Uterus (tissue), 4 donors: ENCODE data around the gene FAM174B. TPM values are rescaled to one million over a fixed set of nuclear protein-coding genes. Genes with fewer than 3 reads are reported as not detected.

Experiments used
- DNase-seq, 2 donors: peaks; one replicate each; pipeline ENCODE4 v3.0.0-alpha.2; 2019 to 2020
- H3K27ac ChIP-seq, 2 donors: fragments of 200-600 bp; sonication (generic); 1 replicate in 1 of 2; 2 replicates in 1 of 2; pipeline ENCODE4 v1.5.1; 2016 to 2018
- H3K27me3 ChIP-seq, 2 donors: fragments of 200-600 bp; sonication (generic); one replicate each; pipeline ENCODE4 v1.5.1; 2018 to 2019; ENCODE audit warnings: control low read depth in 1 of 2
- H3K36me3 ChIP-seq, 2 donors: fragments of 200-600 bp; sonication (generic); one replicate each; pipeline ENCODE4 v1.5.1; 2019; ENCODE audit warnings: control low read depth in 1 of 2
- H3K4me1 ChIP-seq, 2 donors: fragments of 200-600 bp; sonication (generic); one replicate each; pipeline ENCODE4 v1.5.1; 2018 to 2019; ENCODE audit warnings: control low read depth in 1 of 2
- H3K4me3 ChIP-seq, 2 donors: fragments of 200-600 bp; sonication (generic); 1 replicate in 1 of 2; 2 replicates in 1 of 2; pipeline ENCODE4 v1.5.1; 2018 to 2019; ENCODE audit warnings: mild to moderate bottlenecking in 1 of 2
- H3K9me3 ChIP-seq, 2 donors: fragments of 200-600 bp; sonication (generic); one replicate each; pipeline ENCODE4 v1.5.1; 2019; ENCODE audit warnings: control low read depth in 1 of 2
- POLR2A ChIP-seq, 2 donors: fragments of 450-650 bp; IDR thresholded peaks; one replicate each; pipeline ENCODE4 v1.6.1; 2016; ENCODE audit warnings: antibody characterized with exemption in 2 of 2, mild to moderate bottlenecking in 1 of 2, moderate library complexity in 1 of 2
- intact Hi-C: fragments of 100-400 bp; cut with DNase I; formaldehyde crosslinking; loops from one replicate; pipeline ENCODE4 v1.15.1; 2023; ENCODE audit warnings: low total_unique reads
- total RNA-seq, 4 donors: library from RNA; depleted of rRNA in 3 of 4; stranded (reverse); fragments of >200 nt in 3 of 4; gene quantifications; one replicate each; pipeline versions ENCODE4 v1.1.0 to v1.2.4, GENCODE V29; 2014 to 2023
- TF ChIP-seq, protein P1 (sequence below), 4 experiments: fragments of 200-600 bp in 2 of 4; fragments of 450-650 bp in 2 of 4; sonication (generic) in 2 of 4; IDR thresholded peaks; one replicate each; pipeline ENCODE4 v1.5.1; 2016 to 2019; ENCODE audit warnings: antibody characterized with exemption in 4 of 4, mild to moderate bottlenecking in 2 of 4, moderate library complexity in 1 of 4
- donor health status: DM: yes; HTN: yes; CAD: no.

The FAM174B gene
- total RNA-seq, 4 donors from 2014 or later: 0.51 to 41.8 (median 5.5) TPM

DNA sequence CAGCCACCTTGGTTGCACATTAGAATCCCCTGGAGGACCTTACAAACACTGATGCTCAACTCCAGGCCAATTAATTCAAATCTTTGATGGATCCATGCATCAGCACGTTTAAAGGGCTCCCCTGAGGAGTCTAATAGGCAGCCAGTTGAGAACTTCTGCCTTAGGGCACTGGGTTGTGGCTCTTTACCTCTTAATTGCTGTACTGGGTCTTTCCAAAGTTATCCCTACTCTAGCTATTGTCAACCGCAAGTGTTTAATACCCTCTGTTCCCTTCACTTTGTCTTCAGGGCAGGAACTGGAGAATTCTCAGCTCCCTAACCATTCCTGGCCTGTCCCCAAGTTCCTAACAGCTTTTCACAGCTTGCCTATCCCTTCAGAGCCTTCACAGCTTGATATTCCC, 15.0 kb upstream of the FAM174B start:
- intact Hi-C loops: no loop called here
- Histone ChIP-seq H3K36me3 (no peaks in the 10 kb centered on the region), H3K4me3 (no peak overlapping the region), H3K4me1 (no peaks in the 10 kb centered on the region), H3K9me3 (no peaks in the 10 kb centered on the region), H3K27ac (no peak overlapping the region), H3K27me3 (no peaks in the 10 kb centered on the region)
- TF ChIP-seq POLR2A (IDR thresholded peaks at IDR 0.05): no peak
- TF ChIP-seq, protein P1, sequence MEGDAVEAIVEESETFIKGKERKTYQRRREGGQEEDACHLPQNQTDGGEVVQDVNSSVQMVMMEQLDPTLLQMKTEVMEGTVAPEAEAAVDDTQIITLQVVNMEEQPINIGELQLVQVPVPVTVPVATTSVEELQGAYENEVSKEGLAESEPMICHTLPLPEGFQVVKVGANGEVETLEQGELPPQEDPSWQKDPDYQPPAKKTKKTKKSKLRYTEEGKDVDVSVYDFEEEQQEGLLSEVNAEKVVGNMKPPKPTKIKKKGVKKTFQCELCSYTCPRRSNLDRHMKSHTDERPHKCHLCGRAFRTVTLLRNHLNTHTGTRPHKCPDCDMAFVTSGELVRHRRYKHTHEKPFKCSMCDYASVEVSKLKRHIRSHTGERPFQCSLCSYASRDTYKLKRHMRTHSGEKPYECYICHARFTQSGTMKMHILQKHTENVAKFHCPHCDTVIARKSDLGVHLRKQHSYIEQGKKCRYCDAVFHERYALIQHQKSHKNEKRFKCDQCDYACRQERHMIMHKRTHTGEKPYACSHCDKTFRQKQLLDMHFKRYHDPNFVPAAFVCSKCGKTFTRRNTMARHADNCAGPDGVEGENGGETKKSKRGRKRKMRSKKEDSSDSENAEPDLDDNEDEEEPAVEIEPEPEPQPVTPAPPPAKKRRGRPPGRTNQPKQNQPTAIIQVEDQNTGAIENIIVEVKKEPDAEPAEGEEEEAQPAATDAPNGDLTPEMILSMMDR (IDR thresholded peaks at IDR 0.05): no peak
- no peak for DNase-seq

DNA sequence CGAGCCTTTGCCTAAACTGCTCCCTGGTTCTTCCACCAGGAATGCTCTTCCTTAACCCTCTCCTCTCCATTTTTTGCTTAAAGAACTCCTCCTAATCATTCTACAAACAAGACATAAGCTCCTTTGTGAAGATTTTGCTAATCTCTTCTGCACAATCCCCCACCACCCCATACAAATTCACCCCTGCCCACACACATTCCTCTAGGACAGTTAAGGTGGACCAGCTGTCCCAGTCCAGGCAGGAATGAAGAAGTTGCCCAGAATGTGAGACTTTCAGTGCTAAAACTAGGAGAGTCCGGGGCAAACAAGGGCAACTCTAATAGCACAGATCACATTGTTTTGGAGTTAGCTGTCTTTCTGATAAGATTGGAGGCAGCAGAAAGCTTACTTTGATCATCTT, 13.9 kb upstream of the FAM174B start:
- Histone ChIP-seq H3K4me3 (no peak overlapping the region), H3K27ac (no peak overlapping the region)
- intact Hi-C loops: no loop called here

DNA sequence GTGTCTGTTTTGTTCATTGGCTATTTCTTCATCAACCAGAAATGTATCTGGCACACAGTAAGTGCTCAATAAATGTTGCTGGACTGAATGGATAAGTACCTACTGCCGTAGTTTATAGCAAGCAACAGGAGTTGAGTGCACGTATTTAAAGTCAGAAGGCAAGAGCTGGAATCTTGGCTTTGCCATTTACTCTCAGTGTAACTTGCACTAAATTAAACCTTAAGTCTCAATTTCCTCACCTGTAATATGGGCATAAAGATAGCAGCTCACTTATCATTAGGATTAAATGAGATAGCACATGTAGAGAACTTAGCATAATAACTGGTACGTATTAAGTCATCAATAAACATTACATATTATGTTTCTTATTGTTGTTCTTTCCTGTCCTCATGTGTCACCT, 13.0 kb upstream of the FAM174B start:
- no peaks in the 10 kb centered on the region for H3K4me1 ChIP-seq
- no peak for DNase-seq
- TF ChIP-seq, protein P1 (IDR thresholded peaks at IDR 0.05): no peak
- no peak for TF ChIP-seq POLR2A (IDR thresholded peaks at IDR 0.05)
- H3K4me3 ChIP-seq: no peak overlapping the region
- no peak overlapping the region for H3K27ac ChIP-seq
- no peaks in the 10 kb centered on the region for H3K27me3 ChIP-seq
- no peaks in the 10 kb centered on the region for H3K36me3 ChIP-seq
- no peaks in the 10 kb centered on the region for H3K9me3 ChIP-seq
- intact Hi-C loops: no loop called here

More for the DNA sequence above, 13.9 kb upstream of the FAM174B start:
- H3K9me3 ChIP-seq: no peaks in the 10 kb centered on the region
- DNase-seq: no peak
- H3K36me3 ChIP-seq: no peaks in the 10 kb centered on the region
- no peaks in the 10 kb centered on the region for H3K4me1 ChIP-seq
- H3K27me3 ChIP-seq: no peaks in the 10 kb centered on the region
- TF ChIP-seq, protein P1 (IDR thresholded peaks at IDR 0.05): no peak
- no peak for TF ChIP-seq POLR2A (IDR thresholded peaks at IDR 0.05)

DNA sequence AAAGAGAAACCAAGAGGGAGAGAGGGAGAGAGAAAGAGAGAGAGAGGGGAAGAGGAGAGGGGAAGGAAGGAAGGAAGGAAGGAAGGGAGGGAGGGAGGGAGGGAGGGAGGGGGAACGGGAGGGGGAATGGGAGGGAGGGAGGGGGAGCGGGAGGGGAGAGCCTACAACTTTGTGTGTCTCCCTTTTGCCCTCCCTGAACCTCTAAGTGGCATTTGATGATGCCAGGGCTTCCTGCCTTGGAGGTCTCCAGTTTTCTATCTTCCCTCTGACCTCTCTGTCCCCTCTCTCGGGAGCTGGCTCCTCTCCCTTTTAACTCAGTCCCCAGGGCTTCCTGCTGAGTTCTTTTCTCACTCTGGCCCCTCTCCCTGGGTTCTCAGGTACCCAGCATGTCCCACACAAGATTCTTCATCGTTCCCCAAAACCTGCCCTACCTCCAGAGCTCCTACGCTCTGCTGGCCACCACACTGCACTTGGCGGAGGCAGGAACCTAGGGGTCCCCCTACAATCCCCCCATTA, 12.5 kb upstream of the FAM174B start:
- Histone ChIP-seq H3K4me1 (no peaks in the 10 kb centered on the region), H3K27ac (peak overlapping the region in 1 of 2 donors; percentile 89), H3K27me3 (no peaks in the 10 kb centered on the region), H3K4me3 (no peak overlapping the region), H3K9me3 (no peaks in the 10 kb centered on the region), H3K36me3 (no peaks in the 10 kb centered on the region)
- intact Hi-C loops: no loop called here
- TF ChIP-seq, protein P1 (IDR thresholded peaks at IDR 0.05): no peak
- no peak for TF ChIP-seq POLR2A (IDR thresholded peaks at IDR 0.05)
- no peak for DNase-seq

DNA sequence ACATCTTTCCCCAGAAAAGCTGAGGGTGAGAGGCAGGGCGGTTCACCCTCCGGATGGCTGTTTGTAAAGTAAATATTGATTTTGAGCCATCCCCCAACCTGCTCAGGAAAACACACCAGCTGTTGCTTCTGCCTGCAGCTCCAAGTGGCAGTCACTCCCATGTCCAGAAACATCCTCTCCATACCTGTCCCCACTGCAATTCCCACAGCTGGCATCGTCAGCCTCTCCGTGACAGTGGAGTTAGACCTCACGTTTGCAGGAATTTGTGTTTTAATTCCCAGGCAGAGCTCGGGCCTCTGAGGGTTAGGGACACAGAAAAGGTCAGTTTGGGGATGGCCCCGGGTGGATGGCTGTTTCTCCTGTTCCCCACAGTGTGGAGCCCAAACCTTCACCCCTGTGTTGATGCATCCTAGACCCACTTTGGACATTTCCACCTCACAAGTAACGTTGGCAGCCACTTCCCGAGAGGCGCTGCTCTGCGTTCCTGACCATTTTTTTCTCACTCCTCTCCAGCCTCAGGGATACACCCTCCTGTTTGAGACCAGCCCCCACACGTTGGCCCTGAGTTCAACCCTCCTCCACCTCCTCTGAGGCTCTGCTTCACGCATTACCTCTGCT, 11.8 kb upstream of the FAM174B start:
- Histone ChIP-seq H3K27ac (peak overlapping the region in 1 of 2 donors; percentile 89), H3K4me1 (no peaks in the 10 kb centered on the region), H3K4me3 (no peak overlapping the region), H3K36me3 (no peaks in the 10 kb centered on the region), H3K27me3 (no peaks in the 10 kb centered on the region), H3K9me3 (no peaks in the 10 kb centered on the region)
- intact Hi-C loops: no loop called here
- TF ChIP-seq, protein P1 (IDR thresholded peaks at IDR 0.05): no peak
- TF ChIP-seq POLR2A (IDR thresholded peaks at IDR 0.05): no peak
- DNase-seq: no peak
